ENCODE results near the gene DUOXA1.

DNA sequence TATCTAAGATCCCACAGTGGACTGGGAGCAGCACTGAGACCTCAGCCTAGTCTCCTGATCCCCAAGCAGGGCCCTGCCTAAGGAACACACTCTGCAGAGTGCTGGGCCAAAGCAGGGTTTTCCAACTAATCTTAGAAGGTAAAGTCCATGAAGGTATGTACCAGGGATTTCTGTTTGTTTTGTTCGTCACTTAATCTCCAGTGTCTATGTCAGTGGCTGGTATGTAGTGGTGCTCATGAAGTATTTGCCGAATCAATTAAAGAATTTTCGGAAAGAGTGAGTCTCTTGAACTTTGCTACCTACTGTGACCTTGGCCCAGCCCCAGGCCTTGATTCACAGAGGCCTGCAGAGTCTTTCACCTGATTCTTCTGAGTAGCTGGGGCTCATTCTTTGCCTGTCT is 1.8 kb upstream of the DUOXA1 start:
- TF ChIP-seq POLR2AphosphoS5 (IDR thresholded peaks at IDR 0.05; ENCODE audit: low read depth, low read length) (no peak), TAF1 (IDR thresholded peaks at IDR 0.05; ENCODE audit: borderline replicate concordance, insufficient read depth, low read length) (no peak)
- TF ChIP-seq, protein P1, sequence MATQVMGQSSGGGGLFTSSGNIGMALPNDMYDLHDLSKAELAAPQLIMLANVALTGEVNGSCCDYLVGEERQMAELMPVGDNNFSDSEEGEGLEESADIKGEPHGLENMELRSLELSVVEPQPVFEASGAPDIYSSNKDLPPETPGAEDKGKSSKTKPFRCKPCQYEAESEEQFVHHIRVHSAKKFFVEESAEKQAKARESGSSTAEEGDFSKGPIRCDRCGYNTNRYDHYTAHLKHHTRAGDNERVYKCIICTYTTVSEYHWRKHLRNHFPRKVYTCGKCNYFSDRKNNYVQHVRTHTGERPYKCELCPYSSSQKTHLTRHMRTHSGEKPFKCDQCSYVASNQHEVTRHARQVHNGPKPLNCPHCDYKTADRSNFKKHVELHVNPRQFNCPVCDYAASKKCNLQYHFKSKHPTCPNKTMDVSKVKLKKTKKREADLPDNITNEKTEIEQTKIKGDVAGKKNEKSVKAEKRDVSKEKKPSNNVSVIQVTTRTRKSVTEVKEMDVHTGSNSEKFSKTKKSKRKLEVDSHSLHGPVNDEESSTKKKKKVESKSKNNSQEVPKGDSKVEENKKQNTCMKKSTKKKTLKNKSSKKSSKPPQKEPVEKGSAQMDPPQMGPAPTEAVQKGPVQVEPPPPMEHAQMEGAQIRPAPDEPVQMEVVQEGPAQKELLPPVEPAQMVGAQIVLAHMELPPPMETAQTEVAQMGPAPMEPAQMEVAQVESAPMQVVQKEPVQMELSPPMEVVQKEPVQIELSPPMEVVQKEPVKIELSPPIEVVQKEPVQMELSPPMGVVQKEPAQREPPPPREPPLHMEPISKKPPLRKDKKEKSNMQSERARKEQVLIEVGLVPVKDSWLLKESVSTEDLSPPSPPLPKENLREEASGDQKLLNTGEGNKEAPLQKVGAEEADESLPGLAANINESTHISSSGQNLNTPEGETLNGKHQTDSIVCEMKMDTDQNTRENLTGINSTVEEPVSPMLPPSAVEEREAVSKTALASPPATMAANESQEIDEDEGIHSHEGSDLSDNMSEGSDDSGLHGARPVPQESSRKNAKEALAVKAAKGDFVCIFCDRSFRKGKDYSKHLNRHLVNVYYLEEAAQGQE (IDR thresholded peaks at IDR 0.05; ENCODE audit: insufficient read depth in 1 of 2, low read depth in 2 of 2, low read length in 2 of 2) = no peak
